ENCODE measurements around the gene TXN2. TPM values are rescaled to one million over a fixed set of nuclear protein-coding genes. Genes with fewer than 3 reads are reported as not detected.
A peak's percentile ranks its signal among the peaks of the same experiment; 100 is the strongest.

The TXN2 gene
- total RNA-seq, 4 donors from 2014 or later: 36.4 to 78.3 (median 63.4) TPM

DNA sequence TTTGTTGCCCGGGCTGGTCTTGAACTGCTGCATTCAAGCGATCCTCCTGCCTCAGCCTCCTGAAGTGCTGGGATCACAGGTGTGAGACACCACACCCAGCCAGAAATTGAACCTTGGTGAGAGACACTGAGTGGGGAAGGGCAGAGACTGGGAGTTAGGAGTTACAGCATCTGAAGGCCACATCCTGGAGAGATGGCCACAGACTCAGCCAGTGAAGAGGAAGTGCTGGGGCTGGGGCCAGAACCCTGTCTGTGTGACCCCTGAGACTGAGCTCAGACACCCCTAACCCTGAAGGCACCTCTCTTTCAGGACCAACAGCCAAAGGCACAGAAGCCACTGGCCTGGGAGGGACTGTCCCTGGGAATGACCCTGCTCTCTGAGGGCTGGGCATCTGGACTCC is 33.8 kb downstream of the TXN2 start:
- Histone ChIP-seq H3K9me3 (no peaks in the 10 kb centered on the region), H3K36me3 (no peaks in the 10 kb centered on the region), H3K27ac (peak overlapping the region in 1 of 4 donors; percentile 92), H3K27me3 (no peaks in the 10 kb centered on the region), H3K4me1 (peaks cover 0 to 58% (median 22%) of the 10 kb centered on the region in 3 donors), H3K4me3 (no peak overlapping the region)
- TF ChIP-seq, protein P1, sequence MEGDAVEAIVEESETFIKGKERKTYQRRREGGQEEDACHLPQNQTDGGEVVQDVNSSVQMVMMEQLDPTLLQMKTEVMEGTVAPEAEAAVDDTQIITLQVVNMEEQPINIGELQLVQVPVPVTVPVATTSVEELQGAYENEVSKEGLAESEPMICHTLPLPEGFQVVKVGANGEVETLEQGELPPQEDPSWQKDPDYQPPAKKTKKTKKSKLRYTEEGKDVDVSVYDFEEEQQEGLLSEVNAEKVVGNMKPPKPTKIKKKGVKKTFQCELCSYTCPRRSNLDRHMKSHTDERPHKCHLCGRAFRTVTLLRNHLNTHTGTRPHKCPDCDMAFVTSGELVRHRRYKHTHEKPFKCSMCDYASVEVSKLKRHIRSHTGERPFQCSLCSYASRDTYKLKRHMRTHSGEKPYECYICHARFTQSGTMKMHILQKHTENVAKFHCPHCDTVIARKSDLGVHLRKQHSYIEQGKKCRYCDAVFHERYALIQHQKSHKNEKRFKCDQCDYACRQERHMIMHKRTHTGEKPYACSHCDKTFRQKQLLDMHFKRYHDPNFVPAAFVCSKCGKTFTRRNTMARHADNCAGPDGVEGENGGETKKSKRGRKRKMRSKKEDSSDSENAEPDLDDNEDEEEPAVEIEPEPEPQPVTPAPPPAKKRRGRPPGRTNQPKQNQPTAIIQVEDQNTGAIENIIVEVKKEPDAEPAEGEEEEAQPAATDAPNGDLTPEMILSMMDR (IDR thresholded peaks at IDR 0.05): no peak
- TF ChIP-seq POLR2A (IDR thresholded peaks at IDR 0.05) (no peak), POLR2AphosphoS5 (IDR thresholded peaks at IDR 0.05) (no peak), EP300 (IDR thresholded peaks at IDR 0.05) (no peak)
- WGBS, 2 donors (ENCODE audit: low coverage in 1 of 2): no CpG with 5 or more reads among the region's 2 CpGs
- no peak for ATAC-seq

DNA sequence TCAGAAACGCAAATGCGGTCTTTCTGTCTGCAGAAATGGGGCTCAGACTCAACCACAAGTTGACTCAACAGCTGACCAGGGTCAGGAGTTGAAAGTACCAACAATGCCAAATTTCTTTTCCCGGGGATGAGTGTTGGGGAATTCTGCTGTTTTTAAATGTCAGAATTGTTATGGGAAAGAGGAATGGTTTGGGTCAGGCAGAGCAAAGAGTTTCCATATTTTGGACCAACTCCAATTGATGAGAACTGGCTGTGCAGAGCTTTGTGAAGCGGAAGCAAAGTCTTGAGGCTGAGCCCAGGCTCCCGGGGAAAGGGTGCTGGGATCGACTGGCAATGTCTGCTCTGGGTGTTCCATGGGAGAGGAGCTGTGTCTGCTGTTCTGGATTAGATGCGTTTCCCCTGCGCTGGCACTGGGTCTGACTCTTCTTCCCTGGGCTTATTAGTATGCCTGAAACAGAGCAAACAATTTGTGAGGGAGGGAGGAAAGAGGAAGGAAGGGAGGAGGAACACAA is 36.2 kb downstream of the TXN2 start:
- Histone ChIP-seq H3K4me1 (peaks cover 0 to 35% (median 10%) of the 10 kb centered on the region in 3 donors), H3K4me3 (no peak overlapping the region), H3K36me3 (no peaks in the 10 kb centered on the region), H3K9me3 (no peaks in the 10 kb centered on the region), H3K27me3 (no peaks in the 10 kb centered on the region), H3K27ac (peak overlapping the region in 3 of 4 donors; percentile 58 to 79 (median 76))
- TF ChIP-seq POLR2A (IDR thresholded peaks at IDR 0.05): no peak
- TF ChIP-seq EP300 (IDR thresholded peaks at IDR 0.05): no peak
- TF ChIP-seq POLR2AphosphoS5 (IDR thresholded peaks at IDR 0.05): peak; percentile 45
- WGBS, 2 donors (ENCODE audit: low coverage in 1 of 2): 18 to 39% methylated on average over 5 to 8 of the region's 8 CpGs
- ATAC-seq: peak; percentile 66

DNA sequence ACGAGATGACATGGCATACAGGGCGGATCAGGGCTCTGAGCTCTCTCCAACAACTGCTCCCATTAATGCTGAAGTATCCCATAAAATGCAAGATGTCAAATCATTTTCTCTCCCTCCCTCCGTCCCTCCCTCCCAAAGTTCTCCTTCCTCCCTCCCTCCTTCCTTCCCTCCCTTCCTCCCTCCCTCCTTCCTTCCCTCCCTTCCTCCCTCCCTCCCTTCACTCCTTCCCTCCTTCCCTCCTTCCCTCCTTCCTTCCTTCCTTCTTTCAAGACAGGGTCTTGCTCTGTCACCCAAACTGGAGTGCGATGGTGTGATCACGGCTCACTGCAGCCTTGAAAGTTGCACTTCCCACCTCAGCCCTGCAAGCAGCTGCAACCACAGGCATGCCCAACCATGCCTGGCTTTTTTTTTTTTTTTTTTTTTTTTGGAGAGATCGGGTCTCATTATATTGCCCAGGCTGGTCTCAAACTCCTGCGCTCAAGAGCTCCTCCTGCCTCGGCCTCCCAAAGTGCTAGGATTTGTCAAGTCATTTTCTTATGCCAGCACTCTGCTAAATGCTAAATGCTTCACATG is 38.2 kb downstream of the TXN2 start:
- Histone ChIP-seq H3K4me1 (peaks cover 0 to 16% (median 6%) of the 10 kb centered on the region in 3 donors), H3K9me3 (no peaks in the 10 kb centered on the region), H3K27me3 (no peaks in the 10 kb centered on the region), H3K4me3 (no peak overlapping the region), H3K36me3 (no peaks in the 10 kb centered on the region), H3K27ac (no peak overlapping the region)
- no peak for TF ChIP-seq EP300 (IDR thresholded peaks at IDR 0.05)
- TF ChIP-seq POLR2A (IDR thresholded peaks at IDR 0.05): no peak
- 87 to 100% methylated on average over 3 of the region's 8 CpGs for whole genome bisulfite sequencing, 2 donors (ENCODE audit: low coverage in 1 of 2)
- ATAC-seq: no peak

DNA sequence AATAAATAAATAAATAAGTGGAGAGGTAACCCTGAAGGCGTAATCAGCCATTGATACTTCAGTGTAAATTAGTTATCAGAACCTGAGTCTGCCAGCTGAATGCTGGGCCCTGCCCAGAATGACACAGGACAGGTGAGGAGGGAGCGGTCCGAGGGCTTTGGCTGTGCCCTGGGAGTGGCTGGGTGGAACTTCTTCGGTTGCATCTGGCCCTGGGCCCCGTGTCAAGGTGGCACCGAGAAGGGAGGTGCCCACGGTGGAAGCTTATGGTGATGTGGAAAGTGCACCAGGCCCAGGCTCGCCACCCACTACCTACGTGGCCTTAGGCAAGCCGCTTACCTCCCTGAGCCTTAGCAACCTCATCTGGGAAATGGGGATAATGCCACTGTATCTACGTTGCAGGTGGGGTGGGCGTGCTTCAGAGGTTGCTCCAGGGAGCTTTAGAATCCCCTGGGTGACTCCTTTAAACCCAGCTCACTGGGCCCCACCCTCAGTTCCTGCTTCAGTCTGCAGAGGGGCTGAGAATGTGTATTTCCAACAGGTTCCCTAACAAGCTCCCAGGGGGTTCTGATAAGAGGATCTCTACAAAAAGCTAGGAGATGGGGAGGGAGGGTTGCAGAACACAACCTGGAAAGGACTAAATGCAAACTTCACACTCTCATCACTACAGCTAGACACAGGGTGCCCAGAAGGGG is 38.8 kb downstream of the TXN2 start:
- Histone ChIP-seq H3K27me3 (no peaks in the 10 kb centered on the region), H3K36me3 (no peaks in the 10 kb centered on the region), H3K9me3 (no peaks in the 10 kb centered on the region), H3K4me3 (no peak overlapping the region), H3K4me1 (peaks cover 0 to 14% (median 6%) of the 10 kb centered on the region in 3 donors), H3K27ac (no peak overlapping the region)
- 91 to 95% methylated on average over 6 to 7 of the region's 12 CpGs for WGBS, 2 donors (ENCODE audit: low coverage in 1 of 2)
- TF ChIP-seq EP300 (IDR thresholded peaks at IDR 0.05) (no peak), POLR2AphosphoS5 (IDR thresholded peaks at IDR 0.05) (no peak), POLR2A (IDR thresholded peaks at IDR 0.05) (no peak)
- TF ChIP-seq, protein P1 (IDR thresholded peaks at IDR 0.05): no peak
- no peak for ATAC-seq

DNA sequence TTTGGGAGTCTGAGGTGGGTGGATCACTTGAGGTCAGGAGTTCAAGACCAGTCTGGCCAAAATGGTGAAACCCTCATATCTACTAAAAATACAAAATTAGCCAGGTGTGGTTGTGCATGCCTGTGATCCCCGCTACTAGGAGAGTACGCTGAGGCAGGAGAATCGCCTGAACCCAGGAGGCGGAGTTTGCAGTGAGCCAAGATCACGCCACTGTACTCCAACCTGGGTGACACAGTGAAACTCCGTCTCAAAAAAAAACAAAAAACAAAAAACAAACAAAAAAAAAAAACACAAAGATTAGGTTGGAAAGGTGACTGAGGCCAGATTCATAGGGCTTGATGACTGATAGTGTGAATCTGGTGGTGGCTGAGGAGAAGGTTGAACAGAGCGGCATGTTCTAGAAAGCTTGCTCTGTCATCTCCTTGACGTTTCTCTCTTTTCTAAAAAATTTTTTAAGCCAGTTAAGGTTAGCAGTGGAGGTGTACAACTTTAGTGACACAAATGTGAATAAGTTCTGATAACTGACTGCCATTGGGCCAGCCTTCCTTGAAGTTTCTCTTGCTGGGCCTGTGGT is 40.9 kb downstream of the TXN2 start:
- TF ChIP-seq POLR2AphosphoS5 (IDR thresholded peaks at IDR 0.05) (no peak), POLR2A (IDR thresholded peaks at IDR 0.05) (no peak), EP300 (IDR thresholded peaks at IDR 0.05) (no peak)
- TF ChIP-seq, protein P1 (IDR thresholded peaks at IDR 0.05): no peak
- 85 to 93% methylated on average over 3 to 5 of the region's 8 CpGs for WGBS, 2 donors (ENCODE audit: low coverage in 1 of 2)
- H3K27ac ChIP-seq: no peak overlapping the region

More for the DNA sequence above, 40.9 kb downstream of the TXN2 start:
- Histone ChIP-seq H3K9me3 (no peaks in the 10 kb centered on the region), H3K4me1 (peaks cover 0 to 12% (median 6%) of the 10 kb centered on the region in 3 donors), H3K27me3 (no peaks in the 10 kb centered on the region), H3K36me3 (no peaks in the 10 kb centered on the region), H3K4me3 (no peak overlapping the region)
- ATAC-seq: no peak
